ENCODE results near the gene CCDC148.
"Not testable (repeated sequence)": the region's sequence is repeated elsewhere in the genome, so short reads cannot be mapped to it uniquely, and the experiment has no call there.

CCDC148 gene

GRCh38 chr2:158251356-158251755 lies 205.2 kb downstream of the CCDC148 start:
- Histone ChIP-seq H3K27me3 (ENCODE audit: low read depth) (no peaks in the 10 kb centered on the region), H3K9me3 (no peaks in the 10 kb centered on the region)
- in situ Hi-C loops (cut with MboI; ENCODE audit: low sequenced_read_pairs), result no loop called here

GRCh38 chr2:158243392-158243791 lies 213.2 kb downstream of the CCDC148 start:
- DNase-seq (ENCODE audit: low spot score in 2 of 2), result no peak
- Histone ChIP-seq H3K4me1 (no peaks in the 10 kb centered on the region), H3K36me3 (replicated peaks) (no peaks in the 10 kb centered on the region), H3K4me3 (no peak overlapping the region), H3K9me3 (no peaks in the 10 kb centered on the region), H3K27me3 (ENCODE audit: low read depth) (no peaks in the 10 kb centered on the region)
- in situ Hi-C loops (cut with MboI; ENCODE audit: low sequenced_read_pairs), result no loop called here

More at GRCh38 chr2:158251356-158251755, 205.2 kb downstream of the CCDC148 start:
- H3K4me3 ChIP-seq, result no peak overlapping the region
- DNase-seq (ENCODE audit: low spot score in 2 of 2), result no peak
- no peaks in the 10 kb centered on the region for H3K4me1 ChIP-seq
- H3K36me3 ChIP-seq (replicated peaks), result no peaks in the 10 kb centered on the region

GRCh38 chr2:158242280-158242679 lies 214.3 kb downstream of the CCDC148 start:
- no peak for DNase-seq (ENCODE audit: low spot score in 2 of 2)
- no peaks in the 10 kb centered on the region; the same call in 1 of the 2 replicates for H3K27me3 ChIP-seq (ENCODE audit: low read depth)
- no peak overlapping the region for H3K4me3 ChIP-seq
- H3K4me1 ChIP-seq, result no peaks in the 10 kb centered on the region
- in situ Hi-C loops (cut with MboI; ENCODE audit: low sequenced_read_pairs), result no loop called here
- no peaks in the 10 kb centered on the region for H3K9me3 ChIP-seq
- H3K36me3 ChIP-seq (replicated peaks), result no peaks in the 10 kb centered on the region

- Histone ChIP-seq H3K9me3 (no peaks in the 10 kb centered on the region), H3K36me3 (replicated peaks) (no peaks in the 10 kb centered on the region), H3K4me3 (no peak overlapping the region), H3K4me1 (no peaks in the 10 kb centered on the region), H3K27me3 (ENCODE audit: low read depth) (no peaks in the 10 kb centered on the region; the same call in 1 of the 2 replicates)
- no peak for DNase-seq (ENCODE audit: low spot score in 2 of 2)
- in situ Hi-C loops (cut with MboI; ENCODE audit: low sequenced_read_pairs), result no loop called here
Observed at GRCh38 chr2:158240975-158241374, 215.6 kb downstream of the CCDC148 start.

GRCh38 chr2:158239271-158239670 lies 217.3 kb downstream of the CCDC148 start:
- Histone ChIP-seq H3K36me3 (replicated peaks) (no peaks in the 10 kb centered on the region), H3K4me3 (no peak overlapping the region), H3K27me3 (ENCODE audit: low read depth) (no peaks in the 10 kb centered on the region; the same call in 1 of the 2 replicates), H3K9me3 (no peaks in the 10 kb centered on the region), H3K4me1 (no peaks in the 10 kb centered on the region)
- in situ Hi-C loops (cut with MboI; ENCODE audit: low sequenced_read_pairs), result no loop called here
- no peak for DNase-seq (ENCODE audit: low spot score in 2 of 2)

GRCh38 chr2:158234497-158234896 lies 222.1 kb downstream of the CCDC148 start:
- Histone ChIP-seq H3K36me3 (replicated peaks) (no peaks in the 10 kb centered on the region), H3K27me3 (ENCODE audit: low read depth) (no peaks in the 10 kb centered on the region; the same call in 1 of the 2 replicates), H3K9me3 (no peaks in the 10 kb centered on the region), H3K4me3 (no peak overlapping the region), H3K4me1 (no peaks in the 10 kb centered on the region)
- in situ Hi-C loops (cut with MboI; ENCODE audit: low sequenced_read_pairs), result no loop called here
- DNase-seq (ENCODE audit: low spot score in 2 of 2), result no peak

- H3K36me3 ChIP-seq (replicated peaks), result no peaks in the 10 kb centered on the region
- DNase-seq (ENCODE audit: low spot score in 2 of 2), result no peak
- no peak overlapping the region for H3K4me3 ChIP-seq
- in situ Hi-C loops (cut with MboI; ENCODE audit: low sequenced_read_pairs), result no loop called here
- no peaks in the 10 kb centered on the region for H3K4me1 ChIP-seq
- no peaks in the 10 kb centered on the region for H3K9me3 ChIP-seq
- no peaks in the 10 kb centered on the region for H3K27me3 ChIP-seq (ENCODE audit: low read depth)
Observed at GRCh38 chr2:158232476-158232875, 224.1 kb downstream of the CCDC148 start.

GRCh38 chr2:158228943-158229508 lies 227.5 kb downstream of the CCDC148 start:
- Histone ChIP-seq H3K9me3 (no peaks in the 10 kb centered on the region), H3K27me3 (ENCODE audit: low read depth) (no peaks in the 10 kb centered on the region), H3K4me1 (no peaks in the 10 kb centered on the region), H3K36me3 (replicated peaks) (no peaks in the 10 kb centered on the region), H3K4me3 (no peak overlapping the region)
- DNase-seq (ENCODE audit: low spot score in 2 of 2), result no peak
- in situ Hi-C loops (cut with MboI; ENCODE audit: low sequenced_read_pairs), result no loop called here

GRCh38 chr2:158223066-158223465 lies 233.5 kb downstream of the CCDC148 start:
- H3K36me3 ChIP-seq (replicated peaks); in situ Hi-C loops (cut with MboI; ENCODE audit: low sequenced_read_pairs); H3K27me3 ChIP-seq (ENCODE audit: low read depth); H3K4me3 ChIP-seq; H3K9me3 ChIP-seq; H3K4me1 ChIP-seq; DNase-seq (ENCODE audit: low spot score in 2 of 2): not testable (repeated sequence)

- no peaks in the 10 kb centered on the region for H3K27me3 ChIP-seq (ENCODE audit: low read depth)
- H3K4me3 ChIP-seq, result no peak overlapping the region
- no peaks in the 10 kb centered on the region for H3K36me3 ChIP-seq (replicated peaks)
- no peaks in the 10 kb centered on the region for H3K9me3 ChIP-seq
- H3K4me1 ChIP-seq, result no peaks in the 10 kb centered on the region
- no peak for DNase-seq (ENCODE audit: low spot score in 2 of 2)
- in situ Hi-C loops (cut with MboI; ENCODE audit: low sequenced_read_pairs), result no loop called here
Observed at GRCh38 chr2:158221063-158222020, 235.2 kb downstream of the CCDC148 start.

GRCh38 chr2:158217593-158217992 lies 239.0 kb downstream of the CCDC148 start:
- H3K9me3 ChIP-seq, result no peaks in the 10 kb centered on the region
- 0 out of 2 replicates have a peak, but pooled peaks cover 4% of the 10 kb centered on the region for H3K4me1 ChIP-seq
- in situ Hi-C loops (cut with MboI; ENCODE audit: low sequenced_read_pairs), result no loop called here
- no peaks in the 10 kb centered on the region for H3K27me3 ChIP-seq (ENCODE audit: low read depth)
- no peak for DNase-seq (ENCODE audit: low spot score in 2 of 2)
- H3K4me3 ChIP-seq, result no peak overlapping the region
- H3K36me3 ChIP-seq (replicated peaks), result no peaks in the 10 kb centered on the region

- in situ Hi-C loops (cut with MboI; ENCODE audit: low sequenced_read_pairs), result no loop called here
- H3K4me3 ChIP-seq, result no peak overlapping the region
Observed at GRCh38 chr2:158214431-158214830, 242.1 kb downstream of the CCDC148 start.

GRCh38 chr2:158213773-158214172 lies 242.8 kb downstream of the CCDC148 start:
- H3K36me3 ChIP-seq (replicated peaks), result no peaks in the 10 kb centered on the region
- in situ Hi-C loops (cut with MboI; ENCODE audit: low sequenced_read_pairs), result no loop called here
- H3K9me3 ChIP-seq, result no peaks in the 10 kb centered on the region
- H3K27me3 ChIP-seq (ENCODE audit: low read depth), result no peaks in the 10 kb centered on the region
- H3K4me1 ChIP-seq, result 0 out of 2 replicates have a peak, but pooled peaks cover 4% of the 10 kb centered on the region
- no peak for DNase-seq (ENCODE audit: low spot score in 2 of 2)
- H3K4me3 ChIP-seq, result no peak overlapping the region

More at GRCh38 chr2:158214431-158214830, 242.1 kb downstream of the CCDC148 start:
- Histone ChIP-seq H3K4me1 (0 out of 2 replicates have a peak, but pooled peaks cover 4% of the 10 kb centered on the region), H3K9me3 (no peaks in the 10 kb centered on the region), H3K36me3 (replicated peaks) (no peaks in the 10 kb centered on the region), H3K27me3 (ENCODE audit: low read depth) (no peaks in the 10 kb centered on the region)
- DNase-seq (ENCODE audit: low spot score in 2 of 2), result no peak

- in situ Hi-C loops (cut with MboI; ENCODE audit: low sequenced_read_pairs), result no loop called here
Observed at GRCh38 chr2:158212301-158212700, 244.3 kb downstream of the CCDC148 start.

More at GRCh38 chr2:158212301-158212700, 244.3 kb downstream of the CCDC148 start:
- Histone ChIP-seq H3K4me3 (no peak overlapping the region), H3K27me3 (ENCODE audit: low read depth) (no peaks in the 10 kb centered on the region), H3K36me3 (replicated peaks) (no peaks in the 10 kb centered on the region), H3K9me3 (no peaks in the 10 kb centered on the region), H3K4me1 (0 out of 2 replicates have a peak, but pooled peaks cover 4% of the 10 kb centered on the region)
- no peak for DNase-seq (ENCODE audit: low spot score in 2 of 2)
